NCI-H2107 treated with DMSO at 0.1 percent for 48 hours (cell line): ENCODE data around the gene PTGER3.

ENCODE experiments used
- DNase-seq: peaks from one replicate; lab custom pipeline; 2025; ENCODE audit not compliant: unreplicated experiment; lab: John Stamatoyannopoulos, UW

PTGER3 gene

GRCh38 chr1:71053146-71053545, 5.5 kb upstream of the PTGER3 start:
- no peak for DNase-seq

GRCh38 chr1:71049951-71050598, 2.5 kb upstream of the PTGER3 start:
- DNase-seq, result peak; percentile 81

DNA sequence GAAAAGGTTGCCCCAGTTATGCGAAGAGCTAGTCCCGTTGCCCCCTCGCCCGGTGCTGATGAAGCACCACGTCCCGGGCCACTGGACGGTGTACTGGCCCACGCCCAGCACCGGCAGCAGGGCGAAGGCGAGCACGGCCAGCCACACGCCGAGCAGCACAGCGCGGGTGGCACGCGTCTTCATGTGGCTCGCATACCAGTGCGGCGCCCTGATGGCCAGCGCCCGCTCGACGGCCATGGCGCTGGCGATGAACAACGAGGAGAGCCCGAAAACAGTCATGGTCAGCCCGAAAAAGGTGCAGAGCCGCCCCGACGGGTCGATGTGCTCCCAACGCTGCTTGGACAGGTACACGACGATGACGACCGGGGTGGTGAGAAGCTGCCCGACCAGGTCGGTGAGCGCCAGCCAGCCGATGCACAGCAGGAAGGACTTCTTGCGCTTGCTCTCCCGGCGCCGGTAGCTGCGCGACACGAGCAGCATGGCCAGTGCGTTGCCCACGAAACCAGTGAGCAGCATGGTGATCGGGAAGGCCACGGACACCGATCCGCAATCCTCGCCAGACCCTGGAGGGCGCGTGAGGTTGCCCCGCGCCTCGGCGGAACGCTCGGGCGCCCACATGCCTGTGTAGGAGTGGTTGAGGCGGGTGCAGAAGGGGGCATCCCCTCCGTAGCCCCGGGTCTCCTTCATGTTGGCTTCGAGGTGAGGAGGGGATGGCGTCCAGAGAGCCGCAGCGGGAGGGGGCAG, 553 bp downstream of the PTGER3 start:
- DNase-seq, result no peak

GRCh38 chr1:71045463-71046028, 2.1 kb downstream of the PTGER3 start:
- no peak for DNase-seq

GRCh38 chr1:71044833-71045232, 2.8 kb downstream of the PTGER3 start:
- DNase-seq, result no peak

- no peak for DNase-seq
These were observed 4.6 kb downstream of the PTGER3 start for GRCh38 chr1:71043065-71043464.

- DNase-seq, result no peak
These were observed 5.8 kb downstream of the PTGER3 start for GRCh38 chr1:71041806-71042205.

GRCh38 chr1:71039661-71040262, 7.9 kb downstream of the PTGER3 start:
- no peak for DNase-seq

- DNase-seq, result no peak
These were observed 8.7 kb downstream of the PTGER3 start for GRCh38 chr1:71038942-71039341.

- DNase-seq, result no peak
These were observed 9.6 kb downstream of the PTGER3 start for GRCh38 chr1:71037829-71038620.

GRCh38 chr1:71037066-71037465, 10.6 kb downstream of the PTGER3 start:
- DNase-seq, result no peak

DNA sequence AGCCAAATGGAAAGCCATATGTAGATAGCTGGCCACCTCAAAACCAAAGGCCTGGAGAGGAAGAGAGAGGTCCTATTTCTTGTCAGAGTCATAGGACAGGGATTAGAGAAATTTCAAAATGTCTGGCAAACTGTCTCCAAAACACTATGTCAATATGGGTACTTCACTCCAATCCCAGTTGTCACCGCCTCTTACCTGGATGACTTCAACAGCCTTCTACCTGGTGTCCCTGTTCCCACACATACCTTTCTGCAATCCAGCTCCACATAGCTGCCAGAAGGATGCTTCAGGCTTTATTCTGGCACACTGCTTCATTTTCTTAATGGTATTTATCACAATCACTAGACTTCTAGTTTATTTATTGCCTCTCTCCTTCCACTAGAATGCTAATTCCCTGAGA, 14.5 kb downstream of the PTGER3 start:
- no peak for DNase-seq

- no peak for DNase-seq
These were observed 16.2 kb downstream of the PTGER3 start for GRCh38 chr1:71031426-71031825.

GRCh38 chr1:71030026-71030425, 17.6 kb downstream of the PTGER3 start:
- DNase-seq, result no peak

GRCh38 chr1:71028981-71029380, 18.6 kb downstream of the PTGER3 start:
- no peak for DNase-seq

DNA sequence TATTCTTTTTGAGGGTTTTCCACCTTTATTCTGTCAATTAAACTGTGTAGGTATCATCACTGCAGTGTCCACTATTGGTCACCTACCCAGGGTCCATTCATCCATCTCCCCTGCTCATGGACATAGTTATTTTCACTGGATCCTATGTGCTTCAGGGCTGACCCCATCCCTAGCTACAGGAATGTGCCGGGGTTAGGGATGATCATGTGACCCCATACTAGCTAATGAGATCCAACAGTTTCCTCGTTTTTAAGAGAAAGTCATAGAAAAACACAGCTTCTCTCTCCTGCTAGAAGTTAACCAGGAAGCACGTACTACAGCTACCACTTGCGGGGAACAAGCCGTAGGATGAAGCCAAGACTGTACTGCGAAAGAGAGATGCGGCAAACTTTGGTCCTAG, 19.6 kb downstream of the PTGER3 start:
- DNase-seq, result no peak

DNA sequence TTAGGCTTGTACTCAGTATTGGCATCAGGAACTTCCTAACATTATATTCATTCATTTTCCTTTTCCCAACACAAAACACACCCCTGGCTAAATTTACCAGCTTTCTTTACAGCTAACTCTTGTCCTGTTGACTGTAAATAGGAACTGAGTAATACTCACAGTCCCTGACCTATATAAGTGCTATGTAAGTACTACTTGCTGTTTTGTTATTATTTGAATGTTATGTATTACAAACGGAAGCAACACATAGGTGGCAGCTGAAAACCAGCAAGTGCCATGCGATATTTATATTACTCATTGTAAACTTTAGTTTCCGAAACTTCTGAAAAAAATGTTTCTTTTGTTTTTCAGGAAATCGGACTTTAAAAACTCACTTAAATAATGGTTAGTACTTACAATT, 21.5 kb downstream of the PTGER3 start:
- DNase-seq, result no peak

DNA sequence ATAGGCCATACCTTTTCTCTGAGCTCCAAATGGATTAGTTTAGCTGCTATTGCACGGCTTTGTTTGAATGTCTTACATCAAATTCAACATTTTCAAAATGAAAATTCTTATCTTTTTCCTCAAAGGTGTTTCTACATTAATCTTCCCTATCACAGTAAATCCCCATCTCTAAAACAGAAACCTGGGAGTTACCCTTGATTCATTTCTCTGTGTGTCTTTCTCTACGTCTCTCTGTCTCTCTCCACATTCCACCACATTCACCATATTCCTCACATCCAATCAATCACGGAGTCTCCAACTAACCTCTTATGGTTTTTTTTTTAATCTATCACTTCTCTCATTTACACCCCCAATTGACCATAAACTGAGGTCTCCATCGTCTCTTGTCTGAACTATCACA, 24.1 kb downstream of the PTGER3 start:
- no peak for DNase-seq

DNA sequence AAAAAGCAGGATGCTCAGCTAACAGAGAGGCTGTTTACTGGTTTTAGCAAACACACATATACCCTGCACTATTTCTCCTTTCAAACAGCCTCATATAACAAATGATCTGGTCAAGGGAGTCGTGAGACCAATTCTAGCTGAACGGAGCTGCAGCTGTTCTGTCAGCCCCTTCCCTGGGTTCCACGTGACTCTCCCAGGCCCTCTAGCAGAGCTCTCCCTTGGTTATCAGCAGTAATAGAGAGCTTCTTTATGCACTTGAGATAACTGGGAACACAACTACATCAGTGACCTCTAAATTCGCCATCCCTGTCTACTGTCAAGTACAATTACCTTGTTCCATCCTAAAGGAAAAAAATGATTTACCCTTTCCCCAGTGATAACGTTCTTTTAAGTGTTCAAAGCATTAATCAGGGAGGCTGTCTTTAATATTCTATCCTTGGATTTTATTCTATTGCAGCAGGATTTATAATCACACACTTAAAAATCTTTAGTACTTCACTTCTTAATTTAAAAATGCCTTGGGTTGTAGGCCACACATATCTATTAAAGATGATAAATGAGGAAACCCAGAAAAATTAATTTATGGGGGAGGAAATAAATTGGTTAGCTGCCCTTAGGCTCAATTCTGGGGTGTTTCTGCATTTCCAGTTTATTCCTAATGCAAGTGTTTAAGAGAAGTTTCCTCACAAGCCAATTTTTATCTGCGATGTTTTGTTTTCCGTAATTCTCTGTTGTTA, 28.2 kb downstream of the PTGER3 start:
- no peak for DNase-seq

GRCh38 chr1:71018791-71019190, 28.8 kb downstream of the PTGER3 start:
- no peak for DNase-seq

DNA sequence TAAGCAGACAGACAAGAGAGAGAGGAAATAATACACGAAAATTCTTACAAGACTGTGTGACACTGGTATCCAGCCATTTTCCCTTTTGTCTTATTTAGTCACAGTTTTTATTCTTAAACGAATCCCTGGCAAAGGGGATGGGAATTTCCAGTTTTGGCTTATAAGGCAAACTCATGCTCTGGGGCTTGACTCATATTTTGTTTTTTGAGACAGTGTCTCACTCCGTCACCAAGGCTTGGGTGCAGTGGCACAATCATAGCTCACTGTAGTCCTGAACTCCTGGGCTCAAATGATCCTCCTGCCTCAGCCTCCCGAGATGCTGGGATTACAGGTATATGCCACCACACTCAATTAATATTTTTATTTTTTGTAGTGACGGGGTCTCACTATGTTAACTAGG, 31.9 kb downstream of the PTGER3 start:
- no peak for DNase-seq
